ENCODE measurements around the gene DHDDS.
"Not testable (repeated sequence)": the region's sequence is repeated elsewhere in the genome, so short reads cannot be mapped to it uniquely, and the experiment has no call there.

The DHDDS gene

DNA sequence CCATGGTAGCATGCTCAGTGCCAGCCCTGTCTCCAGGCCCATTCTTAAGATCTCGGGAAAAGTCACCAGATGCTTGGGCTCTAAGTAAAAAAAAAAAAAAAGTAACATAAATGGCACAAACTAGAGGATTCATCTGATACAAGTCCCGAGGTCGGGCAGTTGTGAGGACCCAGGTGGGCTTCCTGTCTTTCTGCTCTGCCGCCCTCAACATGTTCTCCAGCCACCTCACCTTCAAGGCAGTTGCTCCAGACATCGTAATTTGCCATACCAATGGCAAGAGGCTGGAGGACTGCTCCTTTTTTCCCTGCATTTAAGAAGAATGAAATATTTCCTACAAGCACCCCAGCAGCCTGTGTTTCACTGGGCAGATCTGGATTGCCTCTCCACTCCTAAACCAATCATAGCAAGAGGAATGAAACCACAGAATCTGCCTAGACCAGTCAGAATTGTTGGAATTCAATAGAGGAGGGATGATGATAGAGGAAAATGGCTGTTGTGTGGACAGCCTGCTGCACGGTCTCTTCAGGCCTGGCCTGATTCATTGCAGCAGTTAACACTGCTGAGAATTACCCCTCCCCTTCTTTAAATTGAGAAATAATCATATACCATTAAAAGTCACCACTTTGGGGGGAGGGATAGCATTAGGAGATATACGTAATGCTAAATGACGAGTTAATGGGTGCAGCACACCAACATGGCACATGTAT is 45.5 kb downstream of the DHDDS start:
- DNase-seq: no peak

GRCh38 chr1:26478159-26478558 is 46.0 kb downstream of the DHDDS start:
- DNase-seq: no peak

GRCh38 chr1:26478988-26479387 is 46.9 kb downstream of the DHDDS start:
- no peak for DNase-seq

DNA sequence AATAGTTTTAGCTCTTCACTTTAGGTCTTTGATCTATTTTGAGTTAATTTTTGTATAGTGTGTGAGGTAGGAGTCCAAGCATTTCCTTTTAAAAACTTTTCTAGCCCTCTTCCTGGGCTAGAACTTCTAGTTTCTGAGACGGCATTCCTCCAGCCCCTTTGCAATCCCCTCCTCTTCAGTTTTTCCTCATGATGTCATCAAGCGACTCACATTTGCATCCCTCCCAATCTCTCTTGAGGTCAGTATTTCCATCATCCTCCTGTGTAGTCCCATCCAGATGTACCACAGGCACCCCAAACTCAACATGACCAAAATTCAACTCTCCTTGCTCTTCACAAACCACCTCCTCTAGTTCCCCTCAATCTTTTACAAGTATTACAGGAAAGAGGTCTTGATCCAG is 50.8 kb downstream of the DHDDS start:
- DNase-seq: no peak

GRCh38 chr1:26483980-26484379 is 51.9 kb downstream of the DHDDS start:
- DNase-seq: no peak

GRCh38 chr1:26490155-26490554 is 58.0 kb downstream of the DHDDS start:
- no peak for DNase-seq

DNA sequence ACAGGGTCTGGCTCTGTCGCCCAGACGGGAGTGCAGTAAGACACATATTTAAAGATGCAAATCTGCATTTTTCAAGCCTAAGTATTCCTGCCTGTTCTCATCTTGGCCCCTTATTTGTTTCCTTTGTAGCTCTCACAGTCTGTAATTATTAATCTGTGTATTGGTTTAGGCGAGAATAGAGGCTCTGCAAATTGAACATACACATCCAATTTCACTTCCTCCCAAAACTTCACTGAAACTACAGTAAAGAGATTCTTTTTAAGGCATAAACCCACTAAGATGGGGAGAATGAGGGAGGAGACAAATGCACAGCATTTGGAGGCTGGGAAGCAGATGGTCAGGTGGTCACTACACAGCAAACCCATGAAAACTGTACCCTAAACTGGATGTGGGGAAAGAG is 61.1 kb downstream of the DHDDS start:
- no peak for DNase-seq

DNA sequence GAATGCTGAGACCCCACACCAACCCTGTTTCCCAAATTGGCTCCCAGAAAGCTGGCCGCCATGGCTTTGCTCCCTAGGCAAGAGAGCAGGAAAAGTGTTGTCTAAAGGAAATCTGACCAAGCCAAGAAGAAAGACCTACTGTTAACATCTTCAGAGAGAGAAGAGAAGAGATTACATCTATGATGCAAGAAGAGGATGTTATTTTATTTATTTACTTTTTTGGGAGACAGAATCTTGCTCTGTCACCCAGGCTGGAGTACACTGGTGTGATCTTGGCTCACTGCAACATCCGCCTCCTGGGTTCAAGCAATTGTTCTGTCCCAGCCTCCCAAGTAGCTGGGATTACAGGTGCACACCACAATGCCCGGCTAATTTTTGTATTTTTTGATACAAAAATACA is 61.8 kb downstream of the DHDDS start:
- DNase-seq: no peak

GRCh38 chr1:26496861-26497260 is 64.7 kb downstream of the DHDDS start:
- DNase-seq: no peak

GRCh38 chr1:26498894-26499293 is 66.8 kb downstream of the DHDDS start:
- DNase-seq: no peak

- DNase-seq: peak; percentile 65
Measured at GRCh38 chr1:26500488-26501175, 68.5 kb downstream of the DHDDS start.

GRCh38 chr1:26510711-26511110 is 78.6 kb downstream of the DHDDS start:
- not testable (repeated sequence) for DNase-seq

- not testable (repeated sequence) for DNase-seq
Measured at GRCh38 chr1:26515836-26516235, 83.7 kb downstream of the DHDDS start.

DNA sequence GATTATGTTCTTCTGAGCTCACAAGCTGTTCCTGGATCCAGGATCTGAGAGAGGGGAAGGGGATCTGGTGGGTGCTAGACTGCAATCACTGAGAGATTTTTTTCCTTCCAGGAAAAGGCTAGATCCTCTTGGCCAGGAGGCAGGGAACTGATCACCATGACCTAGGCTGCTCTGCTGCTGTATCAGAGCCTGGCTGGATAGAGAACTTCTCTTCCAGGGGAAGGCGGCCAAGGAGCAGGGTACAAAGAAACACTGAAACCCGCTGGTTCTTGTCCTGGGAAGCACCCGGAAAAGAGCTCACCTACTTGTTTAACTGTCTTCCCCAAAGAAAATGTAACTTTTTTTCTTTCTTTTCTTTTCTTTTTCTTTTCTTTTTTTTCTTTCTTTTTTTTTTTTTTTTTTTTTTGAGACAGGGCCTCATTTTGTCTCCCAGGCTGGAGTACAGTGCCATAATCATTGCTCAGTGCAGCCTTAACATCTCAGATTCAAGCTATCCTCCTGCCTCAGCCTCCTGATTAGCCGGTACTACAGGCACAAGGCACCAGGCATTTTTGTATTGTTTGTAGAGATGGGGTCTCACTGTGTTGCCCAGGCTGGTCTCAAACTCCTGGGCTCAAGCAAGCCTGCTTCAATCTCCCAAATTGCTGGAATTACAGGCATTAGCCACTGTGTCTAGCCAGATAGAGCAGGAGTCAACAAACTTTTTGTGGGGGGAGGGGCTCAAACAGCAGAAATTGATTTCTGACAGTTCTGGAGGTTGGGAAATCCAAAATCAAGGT is 85.1 kb downstream of the DHDDS start:
- no peak for DNase-seq

GRCh38 chr1:26517766-26518049 is 85.6 kb downstream of the DHDDS start:
- no peak for DNase-seq

GRCh38 chr1:26518355-26518754 is 86.2 kb downstream of the DHDDS start:
- no peak for DNase-seq

- DNase-seq: no peak
Measured at GRCh38 chr1:26520339-26520738, 88.2 kb downstream of the DHDDS start.

Data from NCI-H1048 (cell line).